SK-N-MC (cell line): ENCODE measurements around the gene CYP2D6.
"Not testable (repeated sequence)": the region's sequence is repeated elsewhere in the genome, so short reads cannot be mapped to it uniquely, and the experiment has no call there.

Experiments
- EZH2 ChIP-seq: fragments of 200-600 bp; sonication (generic); IDR thresholded peaks from one replicate; pipeline ENCODE4 v1.6.1; 2017; ENCODE audit warnings: antibody characterized with exemption
- FOXP2 ChIP-seq: optimal IDR thresholded peaks from 2 replicates; pipeline ENCODE3; 2011; ENCODE audit warnings: mild to moderate bottlenecking, moderate library complexity; ENCODE audit not compliant: insufficient read depth; ENCODE audit errors: extremely low read length, control extremely low read depth
- POLR2AphosphoS5 ChIP-seq: IDR thresholded peaks from 2 replicates; pipeline ENCODE4 v1.6.1; 2012; ENCODE audit warnings: mild to moderate bottlenecking, low read depth, low read length, borderline replicate concordance

- not testable (repeated sequence) for TF ChIP-seq EZH2, POLR2AphosphoS5, FOXP2
Observed at GRCh38 chr22:42143859-42144822, 13.5 kb upstream of the CYP2D6 start.
